ENCODE results near the gene ACAP3. TPM values are rescaled to one million over a fixed set of nuclear protein-coding genes. Genes with fewer than 3 reads are reported as not detected.

The ACAP3 gene
- total and polyA plus RNA-seq, 2 experiments from 2014 or later, result 8.1 to 31.9 TPM

DNA sequence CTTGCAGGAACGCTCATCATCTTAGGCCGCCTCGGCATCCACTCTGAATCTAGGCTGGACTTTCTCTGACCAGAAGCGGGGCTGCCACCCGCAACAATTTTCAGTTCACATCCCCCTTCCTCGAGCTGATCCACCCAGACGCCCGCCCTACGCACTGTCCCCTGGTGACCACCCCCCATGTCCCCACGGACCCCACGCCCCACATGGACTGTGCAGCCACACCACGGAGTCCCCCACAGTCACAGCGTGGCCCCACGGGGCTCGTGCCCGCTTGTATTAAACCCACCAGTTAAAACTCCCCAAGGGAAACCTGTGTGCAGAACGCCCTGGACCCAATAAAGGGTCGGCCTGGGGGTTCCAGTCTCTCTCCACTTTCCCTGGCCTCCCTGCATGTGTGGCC, 48.2 kb downstream of the ACAP3 start:
- H3K4me1 ChIP-seq (ENCODE audit: insufficient read depth), result peaks cover 9% of the 10 kb centered on the region
- no peaks in the 10 kb centered on the region for H3K27me3 ChIP-seq (ENCODE audit: insufficient read depth)
- H3K4me3 Mint-ChIP-seq, result no peak overlapping the region
- H2AFZ ChIP-seq, result no peak overlapping the region
- 0 out of 2 replicates have a peak, but pooled peaks cover 10% of the 10 kb centered on the region for H3F3A ChIP-seq (replicated peaks; ENCODE audit: low read depth)
- H3K9me2 ChIP-seq (ENCODE audit: insufficient read depth), result no peaks in the 10 kb centered on the region
- peaks cover 27% of the 10 kb centered on the region for H3K79me2 ChIP-seq (replicated peaks; ENCODE audit: insufficient read depth)
- no peak overlapping the region for H3K4me2 ChIP-seq
- DNase-seq (ENCODE audit: low spot score), result no peak
- H3K27me3 Mint-ChIP-seq (ENCODE audit: insufficient read depth, low read depth, poor library complexity), result peaks cover 19% of the 10 kb centered on the region
- H3K27ac Mint-ChIP-seq, result no peak overlapping the region
- peaks cover 20% of the 10 kb centered on the region; the same call in 1 of the 2 replicates for H3K36me3 ChIP-seq (ENCODE audit: insufficient read depth)
- no peak for ATAC-seq
- peaks cover 22% of the 10 kb centered on the region for H3K4me1 Mint-ChIP-seq
- H3K27ac ChIP-seq (ENCODE audit: low read depth), result no peak overlapping the region
- no peaks in the 10 kb centered on the region for H3K9me3 Mint-ChIP-seq
- peaks cover 23% of the 10 kb centered on the region for H4K20me1 ChIP-seq (replicated peaks; ENCODE audit: insufficient read depth)
- peaks cover 72% of the 10 kb centered on the region for H3K36me3 Mint-ChIP-seq (ENCODE audit: low read depth)
- TF ChIP-seq STAT1 (IDR thresholded peaks at IDR 0.05; ENCODE audit: unreplicated experiment) (no peak), CTCF (conservative IDR thresholded peaks at IDR 0.05; ENCODE audit: low read depth in 2 of 2) (no peak), EZH2 (IDR thresholded peaks at IDR 0.05; ENCODE audit: low read depth, unreplicated experiment) (no peak), EZH2phosphoT487 (IDR thresholded peaks at IDR 0.05; ENCODE audit: unreplicated experiment) (no peak), ZNF114 (CRISPR knock-in tag; IDR thresholded peaks at IDR 0.05) (no peak)
- H3K4me3 ChIP-seq, result no peak overlapping the region

DNA sequence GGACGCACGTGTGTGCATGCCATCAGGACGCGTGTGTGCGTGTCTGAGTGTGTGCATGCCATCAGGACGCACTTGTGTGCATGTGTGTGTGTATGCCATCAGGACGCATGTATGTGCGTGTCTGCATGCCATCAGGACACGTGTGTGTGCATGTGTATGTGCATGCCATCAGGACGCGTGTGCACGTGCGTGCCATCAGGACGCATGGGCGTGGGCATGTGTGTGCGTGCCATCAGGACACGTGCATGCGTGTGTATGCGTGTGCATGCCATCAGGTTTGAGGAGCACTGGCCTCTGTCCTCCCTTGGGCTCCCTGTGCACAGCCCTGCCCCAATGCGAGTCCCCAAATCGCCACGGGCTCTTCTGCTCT, 48.6 kb downstream of the ACAP3 start:
- H3K36me3 ChIP-seq (ENCODE audit: insufficient read depth), result peaks cover 20% of the 10 kb centered on the region; the same call in 1 of the 2 replicates
- no peak overlapping the region for H3K4me3 ChIP-seq
- H3K4me2 ChIP-seq, result no peak overlapping the region
- no peak overlapping the region for H2AFZ ChIP-seq
- H3K27ac Mint-ChIP-seq, result no peak overlapping the region
- H3K27ac ChIP-seq (ENCODE audit: low read depth), result no peak overlapping the region
- H3F3A ChIP-seq (replicated peaks; ENCODE audit: low read depth), result 0 out of 2 replicates have a peak, but pooled peaks cover 10% of the 10 kb centered on the region
- H3K4me1 ChIP-seq (ENCODE audit: insufficient read depth), result peaks cover 9% of the 10 kb centered on the region
- H3K79me2 ChIP-seq (replicated peaks; ENCODE audit: insufficient read depth), result peaks cover 22% of the 10 kb centered on the region
- peaks cover 68% of the 10 kb centered on the region for H3K36me3 Mint-ChIP-seq (ENCODE audit: low read depth)
- ATAC-seq (no peak), DNase-seq (ENCODE audit: low spot score) (no peak)
- peaks cover 22% of the 10 kb centered on the region for H3K4me1 Mint-ChIP-seq
- H3K9me2 ChIP-seq (ENCODE audit: insufficient read depth), result no peaks in the 10 kb centered on the region
- H3K9me3 Mint-ChIP-seq, result no peaks in the 10 kb centered on the region
- H3K27me3 ChIP-seq (ENCODE audit: insufficient read depth), result no peaks in the 10 kb centered on the region
- peaks cover 19% of the 10 kb centered on the region for H3K27me3 Mint-ChIP-seq (ENCODE audit: insufficient read depth, low read depth, poor library complexity)
- H4K20me1 ChIP-seq (replicated peaks; ENCODE audit: insufficient read depth), result peaks cover 18% of the 10 kb centered on the region
- H3K4me3 Mint-ChIP-seq, result no peak overlapping the region
- TF ChIP-seq JUNB (IDR thresholded peaks at IDR 0.05; ENCODE audit: unreplicated experiment), result no peak
- TF ChIP-seq POLR2AphosphoS5 (IDR thresholded peaks at IDR 0.05; ENCODE audit: low read depth), result no peak
- TF ChIP-seq ZNF331 (CRISPR knock-in tag; IDR thresholded peaks at IDR 0.05; ENCODE audit: low read depth), result no peak
- TF ChIP-seq CTCF (conservative IDR thresholded peaks at IDR 0.05; ENCODE audit: low read depth in 2 of 2), result no peak
- TF ChIP-seq EZH2 (IDR thresholded peaks at IDR 0.05; ENCODE audit: low read depth, unreplicated experiment), result no peak
- TF ChIP-seq STAT1 (IDR thresholded peaks at IDR 0.05; ENCODE audit: unreplicated experiment), result no peak
- TF ChIP-seq ETS1 (IDR thresholded peaks at IDR 0.05), result no peak
- no peak for TF ChIP-seq NANOG (IDR thresholded peaks at IDR 0.05; ENCODE audit: borderline replicate concordance)
- TF ChIP-seq, protein P1, sequence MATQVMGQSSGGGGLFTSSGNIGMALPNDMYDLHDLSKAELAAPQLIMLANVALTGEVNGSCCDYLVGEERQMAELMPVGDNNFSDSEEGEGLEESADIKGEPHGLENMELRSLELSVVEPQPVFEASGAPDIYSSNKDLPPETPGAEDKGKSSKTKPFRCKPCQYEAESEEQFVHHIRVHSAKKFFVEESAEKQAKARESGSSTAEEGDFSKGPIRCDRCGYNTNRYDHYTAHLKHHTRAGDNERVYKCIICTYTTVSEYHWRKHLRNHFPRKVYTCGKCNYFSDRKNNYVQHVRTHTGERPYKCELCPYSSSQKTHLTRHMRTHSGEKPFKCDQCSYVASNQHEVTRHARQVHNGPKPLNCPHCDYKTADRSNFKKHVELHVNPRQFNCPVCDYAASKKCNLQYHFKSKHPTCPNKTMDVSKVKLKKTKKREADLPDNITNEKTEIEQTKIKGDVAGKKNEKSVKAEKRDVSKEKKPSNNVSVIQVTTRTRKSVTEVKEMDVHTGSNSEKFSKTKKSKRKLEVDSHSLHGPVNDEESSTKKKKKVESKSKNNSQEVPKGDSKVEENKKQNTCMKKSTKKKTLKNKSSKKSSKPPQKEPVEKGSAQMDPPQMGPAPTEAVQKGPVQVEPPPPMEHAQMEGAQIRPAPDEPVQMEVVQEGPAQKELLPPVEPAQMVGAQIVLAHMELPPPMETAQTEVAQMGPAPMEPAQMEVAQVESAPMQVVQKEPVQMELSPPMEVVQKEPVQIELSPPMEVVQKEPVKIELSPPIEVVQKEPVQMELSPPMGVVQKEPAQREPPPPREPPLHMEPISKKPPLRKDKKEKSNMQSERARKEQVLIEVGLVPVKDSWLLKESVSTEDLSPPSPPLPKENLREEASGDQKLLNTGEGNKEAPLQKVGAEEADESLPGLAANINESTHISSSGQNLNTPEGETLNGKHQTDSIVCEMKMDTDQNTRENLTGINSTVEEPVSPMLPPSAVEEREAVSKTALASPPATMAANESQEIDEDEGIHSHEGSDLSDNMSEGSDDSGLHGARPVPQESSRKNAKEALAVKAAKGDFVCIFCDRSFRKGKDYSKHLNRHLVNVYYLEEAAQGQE (IDR thresholded peaks at IDR 0.05; ENCODE audit: unreplicated experiment), result no peak
- no peak for TF ChIP-seq EZH2phosphoT487 (IDR thresholded peaks at IDR 0.05; ENCODE audit: unreplicated experiment)
- no peak for TF ChIP-seq ZNF114 (CRISPR knock-in tag; IDR thresholded peaks at IDR 0.05)

All from GM23338 (cell line).